HT-29 (cell line): ENCODE measurements around the gene ALKBH1. TPM values are rescaled to one million over a fixed set of nuclear protein-coding genes. Genes with fewer than 3 reads are reported as not detected.
"Not testable (repeated sequence)": the region's sequence is repeated elsewhere in the genome, so short reads cannot be mapped to it uniquely, and the experiment has no call there.

Experiments used
- DNase-seq: peaks from one replicate; pipeline ENCODE4 v3.0.0-alpha.2; 2015; ENCODE audit warnings: low spot score
- total RNA-seq: library from RNA; depleted of rRNA; stranded (reverse); fragments of >200 nt; shearing (Covaris generic); gene quantifications from 2 replicates; pipeline ENCODE4 v1.2.3, GENCODE V29; 2014

ALKBH1 gene
- total RNA-seq, 1 experiment from 2014 or later = 4.6 TPM

- DNase-seq = peak; percentile 60
These were observed 32.9 kb downstream of the ALKBH1 start for GRCh38 chr14:77674931-77675330.

GRCh38 chr14:77673193-77673592 is 34.6 kb downstream of the ALKBH1 start:
- DNase-seq = no peak

GRCh38 chr14:77667331-77667730 is 40.5 kb downstream of the ALKBH1 start:
- DNase-seq = no peak

- no peak for DNase-seq
These were observed 44.5 kb downstream of the ALKBH1 start for GRCh38 chr14:77663293-77663692.

GRCh38 chr14:77661562-77661961 is 46.3 kb downstream of the ALKBH1 start:
- not testable (repeated sequence) for DNase-seq

GRCh38 chr14:77660754-77661153 is 47.1 kb downstream of the ALKBH1 start:
- no peak for DNase-seq

- no peak for DNase-seq
These were observed 48.0 kb downstream of the ALKBH1 start for GRCh38 chr14:77659831-77660230.

- DNase-seq = no peak
These were observed 50.5 kb downstream of the ALKBH1 start for GRCh38 chr14:77657280-77657679.

- DNase-seq = no peak
These were observed 53.8 kb downstream of the ALKBH1 start for GRCh38 chr14:77654001-77654441.

GRCh38 chr14:77649326-77649725 is 58.5 kb downstream of the ALKBH1 start:
- DNase-seq = no peak

GRCh38 chr14:77648520-77649200 is 59.2 kb downstream of the ALKBH1 start:
- DNase-seq = no peak

GRCh38 chr14:77647853-77648252 is 60.0 kb downstream of the ALKBH1 start:
- no peak for DNase-seq

GRCh38 chr14:77646907-77647306 is 60.9 kb downstream of the ALKBH1 start:
- no peak for DNase-seq

GRCh38 chr14:77645520-77646230 is 62.1 kb downstream of the ALKBH1 start:
- no peak for DNase-seq

GRCh38 chr14:77642407-77642806 is 65.4 kb downstream of the ALKBH1 start:
- DNase-seq = no peak

- peak; percentile 74 for DNase-seq
These were observed 66.1 kb downstream of the ALKBH1 start for GRCh38 chr14:77641534-77642341.

GRCh38 chr14:77640756-77641533 is 66.9 kb downstream of the ALKBH1 start:
- peak; percentile 41 for DNase-seq

- DNase-seq = peak; percentile 31
These were observed 69.1 kb downstream of the ALKBH1 start for GRCh38 chr14:77638771-77639171.

- not testable (repeated sequence) for DNase-seq
These were observed 72.0 kb downstream of the ALKBH1 start for GRCh38 chr14:77635869-77636268.

GRCh38 chr14:77635466-77635865 is 72.4 kb downstream of the ALKBH1 start:
- not testable (repeated sequence) for DNase-seq

- DNase-seq = no peak
These were observed 77.7 kb downstream of the ALKBH1 start for GRCh38 chr14:77630111-77630510.
